Measurements from ENCODE around the gene FAM83C.
A peak's percentile ranks its signal among the peaks of the same experiment; 100 is the strongest.
"Not testable (repeated sequence)": the region's sequence is repeated elsewhere in the genome, so short reads cannot be mapped to it uniquely, and the experiment has no call there.

FAM83C gene

DNA sequence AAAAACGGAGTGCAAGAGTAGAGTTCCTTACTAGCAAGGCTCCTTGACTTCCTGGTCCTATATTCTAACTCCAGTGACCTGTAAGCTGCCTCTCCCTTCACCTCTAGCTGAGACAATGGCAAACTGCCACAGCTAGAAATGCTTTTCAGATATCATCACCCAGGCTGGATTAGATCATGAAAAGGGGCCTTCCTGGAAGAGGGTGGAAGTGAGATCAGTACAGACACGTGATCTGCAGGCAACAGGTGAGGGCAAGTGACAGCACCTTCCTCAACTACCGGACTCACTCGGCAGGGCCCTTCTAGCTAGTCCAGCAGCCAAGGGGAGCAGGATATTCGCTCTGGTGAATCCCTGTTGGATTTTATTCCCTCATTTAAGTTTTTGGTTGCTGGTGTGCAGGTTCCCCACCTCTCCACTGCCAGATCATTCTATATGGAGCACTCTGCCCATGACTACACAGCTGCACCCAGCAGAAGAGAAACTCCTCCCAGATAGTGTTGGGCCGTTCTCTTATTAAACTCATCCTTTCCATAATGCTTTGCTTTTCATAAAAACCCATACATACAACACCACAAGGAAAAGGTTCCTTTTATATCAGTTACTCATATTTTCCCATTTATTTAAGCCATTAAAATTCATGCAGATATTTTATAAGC, 26.4 kb upstream of the FAM83C start:
- no peak for DNase-seq

DNA sequence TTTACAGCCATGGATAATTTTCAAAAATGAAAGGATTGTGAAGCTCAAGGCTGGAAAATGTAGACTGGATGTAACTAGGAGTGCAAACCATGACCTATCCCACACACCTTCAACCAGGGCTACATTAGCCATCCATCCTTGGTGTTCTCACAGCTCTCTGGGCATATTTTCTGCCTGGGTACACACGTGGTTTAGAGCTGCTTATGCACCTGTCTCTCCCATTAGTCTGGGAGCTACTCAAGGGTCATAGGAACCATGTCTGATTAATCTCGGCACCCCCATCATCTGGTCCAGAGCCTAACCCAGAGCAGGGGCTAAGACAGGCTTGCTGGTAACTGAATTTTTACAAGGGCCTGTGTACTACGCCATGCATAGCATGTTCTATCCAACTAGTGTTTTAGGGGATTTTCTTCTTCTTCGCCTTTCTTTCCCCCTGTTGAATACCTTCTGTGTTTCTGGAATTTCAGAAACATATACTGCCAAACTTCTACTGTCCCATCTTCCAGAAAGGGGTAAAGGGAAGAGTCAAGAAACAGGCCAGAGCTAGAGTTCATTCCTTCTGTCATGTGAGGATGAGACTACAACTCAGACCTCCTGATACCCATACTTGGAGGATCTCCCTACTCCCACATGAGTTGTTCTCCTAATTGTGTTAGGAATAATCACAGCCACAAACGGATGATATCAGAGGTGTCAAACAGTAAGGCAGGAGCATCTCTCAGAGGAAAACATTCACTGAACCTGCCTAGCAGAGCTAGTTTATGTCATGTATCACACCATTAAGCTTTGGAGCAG, 25.4 kb upstream of the FAM83C start:
- DNase-seq: no peak

DNA sequence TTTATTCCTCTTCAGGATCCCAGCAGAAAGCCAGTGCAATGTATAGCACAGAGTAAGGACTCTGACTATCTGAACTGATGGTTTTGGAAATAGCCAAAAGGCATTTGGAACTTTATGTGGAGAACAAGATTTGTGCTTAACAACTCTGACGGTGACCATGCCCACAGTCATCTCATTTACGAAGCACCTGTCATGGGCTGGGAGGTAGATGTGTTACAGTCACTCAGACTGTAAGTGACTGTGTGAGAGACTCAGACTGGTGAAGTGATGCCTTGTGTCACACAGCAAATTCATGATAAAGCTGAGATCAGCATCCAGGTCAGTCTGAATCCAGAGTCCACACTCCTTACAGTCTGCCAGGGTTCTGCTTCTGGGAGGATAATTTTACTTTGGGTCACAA, 23.9 kb upstream of the FAM83C start:
- DNase-seq: no peak

DNA sequence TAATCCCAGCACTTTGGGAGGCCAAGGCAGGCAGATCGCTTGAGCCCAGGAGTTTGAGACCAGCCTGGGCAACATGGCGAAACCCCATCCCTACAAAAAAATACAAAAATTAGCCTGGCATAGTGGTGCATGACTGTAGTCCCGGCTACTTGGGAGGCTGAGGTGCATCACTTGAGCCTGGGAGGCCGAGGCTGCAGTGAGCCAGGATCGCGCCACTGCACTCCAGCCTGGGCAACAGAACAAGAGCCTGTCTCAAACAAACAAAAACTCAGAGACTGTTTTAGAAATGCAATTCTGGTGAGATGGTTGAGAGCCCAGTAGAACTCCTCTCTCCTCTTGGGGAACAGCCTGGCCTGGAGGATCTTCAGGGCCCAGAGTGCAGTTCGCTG, 23.4 kb upstream of the FAM83C start:
- DNase-seq: not testable (repeated sequence)

DNA sequence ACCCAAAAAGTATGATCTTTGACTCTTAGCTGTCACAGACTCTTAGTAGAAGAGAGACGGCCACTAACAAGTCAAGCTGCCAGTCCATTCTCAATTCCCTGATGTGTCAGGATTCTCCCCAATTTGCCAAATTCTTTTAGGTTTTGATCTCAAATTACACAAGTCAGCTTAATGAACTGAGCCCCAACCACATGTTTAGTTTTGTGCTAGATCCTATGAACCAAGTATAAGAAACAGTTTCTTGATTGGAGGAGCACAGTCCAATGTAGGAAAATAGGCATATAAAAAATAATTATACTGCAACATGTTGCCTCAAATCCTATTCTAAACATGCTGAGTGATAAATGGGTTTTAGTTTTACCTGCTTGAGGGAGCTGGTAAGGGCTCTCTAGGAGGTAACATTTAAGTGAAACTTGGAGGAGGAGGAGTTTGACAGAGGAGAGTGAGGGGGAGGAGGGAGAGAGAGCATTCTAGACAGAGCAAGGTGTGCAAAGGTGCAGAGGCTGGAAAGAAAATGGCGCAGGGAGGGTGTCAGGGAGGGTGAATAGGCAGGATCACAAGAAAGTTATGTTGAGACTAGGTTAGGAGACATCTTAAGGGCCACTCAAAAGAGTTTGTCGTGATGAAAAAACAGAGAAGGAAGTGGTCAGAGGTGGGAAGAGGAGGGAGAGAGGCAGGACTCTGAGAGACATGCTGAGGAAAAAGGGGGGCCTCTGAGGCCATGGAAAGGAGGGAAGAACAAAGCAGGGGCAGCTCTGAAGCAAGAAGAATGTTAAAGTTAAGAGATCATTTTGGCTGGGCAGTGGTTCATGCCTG, 22.8 kb upstream of the FAM83C start:
- DNase-seq: no peak

DNA sequence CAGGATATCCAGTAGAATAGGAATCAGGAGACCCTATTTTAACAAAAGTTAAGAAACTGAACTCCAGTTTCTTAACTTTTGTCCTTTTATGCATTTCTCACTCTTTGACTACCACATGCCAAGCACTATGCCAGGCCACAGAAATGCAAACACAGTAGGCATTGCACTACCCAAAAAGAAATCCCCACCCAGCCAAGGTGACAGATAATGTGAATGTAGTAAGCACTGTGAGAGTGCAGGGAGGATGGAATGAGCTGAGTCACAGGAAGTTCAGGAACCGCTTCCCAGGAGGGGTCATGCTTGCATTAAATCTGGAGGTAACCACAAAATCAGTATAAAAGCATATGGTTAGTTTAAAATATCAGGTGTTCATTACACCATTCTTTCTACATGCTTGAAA, 20.1 kb upstream of the FAM83C start:
- no peak for DNase-seq

DNA sequence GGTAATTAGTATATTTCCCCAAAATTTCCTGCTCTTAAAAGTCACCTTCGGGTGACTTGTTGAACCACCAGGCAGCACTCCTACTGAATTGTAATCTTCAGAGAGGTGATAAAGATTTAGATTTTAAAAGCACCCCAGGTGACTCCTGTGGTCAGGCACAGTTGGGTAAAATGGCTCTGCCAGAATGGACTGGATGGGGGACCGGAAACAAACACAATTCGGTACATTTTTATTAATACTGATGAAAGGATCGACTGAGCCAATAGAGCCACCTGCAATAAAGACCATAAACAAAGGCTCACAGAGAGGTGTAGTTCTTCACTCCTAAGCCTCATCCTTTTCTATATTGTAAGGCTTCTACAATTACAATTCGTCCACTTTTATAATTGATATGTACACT, 19.6 kb upstream of the FAM83C start:
- no peak for DNase-seq

DNA sequence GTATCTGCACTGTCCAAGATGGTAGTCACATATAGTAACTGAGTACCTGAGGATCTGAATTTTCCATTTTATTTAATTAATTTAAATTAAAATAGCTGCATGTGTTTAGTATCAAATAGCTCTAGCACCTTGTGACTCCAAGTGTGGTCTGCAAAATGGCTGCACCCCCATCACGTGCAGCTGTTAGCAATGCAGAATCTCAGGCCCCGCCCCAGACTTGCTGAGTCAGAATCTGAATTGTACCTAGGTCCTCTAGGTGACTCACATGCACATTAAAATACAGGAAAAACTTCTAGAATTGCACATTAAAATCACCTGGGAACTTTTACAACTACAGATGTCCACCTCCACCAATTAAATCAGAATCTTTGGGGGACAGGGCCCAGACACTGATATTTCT, 19.2 kb upstream of the FAM83C start:
- no peak for DNase-seq

DNA sequence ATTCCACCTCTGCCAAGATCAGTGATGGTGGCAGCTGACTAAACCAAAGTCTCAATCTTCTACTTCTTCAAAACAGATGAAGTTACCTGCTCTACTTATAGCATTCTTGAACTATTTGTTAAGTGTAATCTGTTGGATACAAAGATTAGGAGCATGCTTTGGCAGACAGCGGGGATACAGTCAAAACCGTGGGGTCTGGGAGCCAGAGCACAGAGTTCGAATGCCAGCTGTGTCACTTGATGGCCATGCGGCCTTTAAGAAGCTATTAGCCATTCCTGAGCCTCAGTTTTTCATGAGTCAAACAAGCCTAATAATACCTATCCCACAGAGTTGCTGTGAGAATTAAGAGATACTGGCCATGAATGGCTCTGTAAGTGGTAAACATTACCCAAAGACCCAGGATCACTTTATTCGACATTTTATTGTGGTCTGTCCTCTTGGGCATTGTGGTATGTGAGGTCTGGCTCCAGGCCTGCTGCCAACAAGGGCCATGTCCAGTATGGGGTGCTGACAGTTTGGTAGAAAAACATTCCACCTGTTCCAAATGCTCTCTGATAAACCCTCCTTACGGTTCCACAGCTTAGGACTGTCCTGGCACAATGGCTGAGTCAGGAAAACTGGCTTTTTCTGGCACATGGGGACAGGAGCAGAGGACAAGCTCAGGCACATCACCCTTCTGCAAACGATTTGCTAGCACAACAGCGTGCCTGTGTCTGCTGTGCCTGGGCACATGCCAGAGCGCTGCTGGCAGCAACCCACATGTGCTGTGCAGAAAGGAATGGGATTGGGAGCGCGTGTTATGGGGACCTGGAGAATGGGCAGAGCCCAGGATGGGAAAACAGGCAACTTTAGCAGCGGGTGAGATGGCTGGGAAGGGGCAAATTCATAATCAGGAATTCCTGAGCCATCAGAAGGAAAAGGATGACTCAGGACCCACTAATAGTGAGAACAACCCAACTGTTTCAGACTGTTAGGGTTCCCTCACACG, 15.7 kb upstream of the FAM83C start:
- DNase-seq: no peak

DNA sequence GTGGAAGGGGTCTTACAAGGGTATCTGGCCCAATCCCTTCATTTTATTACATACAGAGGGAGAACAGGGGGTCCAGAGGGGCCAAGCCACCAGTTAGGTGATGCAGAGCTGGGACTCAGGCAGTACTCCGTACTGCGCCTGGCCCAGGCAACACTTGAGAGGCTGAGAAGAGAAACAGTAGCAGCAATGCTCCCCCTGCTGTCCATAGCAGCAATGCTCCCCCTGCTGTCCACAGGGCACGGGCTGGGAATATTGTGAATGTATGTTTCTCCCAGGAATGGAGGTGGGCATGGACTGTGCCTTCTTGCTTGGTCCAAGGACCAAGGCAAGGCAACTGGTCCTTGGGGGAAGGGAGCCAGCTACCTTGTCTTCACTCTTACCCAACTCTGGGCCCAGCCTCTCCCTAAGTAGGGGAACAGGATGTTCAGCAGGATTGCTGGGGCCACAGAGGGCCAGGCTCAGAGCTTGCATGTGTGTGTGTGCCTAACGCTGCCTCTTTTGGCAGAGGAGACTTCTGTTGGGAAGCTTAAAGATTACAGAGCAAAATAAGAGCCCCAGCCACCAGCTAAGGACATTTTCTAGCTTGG, 14.8 kb upstream of the FAM83C start:
- peak; percentile 77 for DNase-seq

DNA sequence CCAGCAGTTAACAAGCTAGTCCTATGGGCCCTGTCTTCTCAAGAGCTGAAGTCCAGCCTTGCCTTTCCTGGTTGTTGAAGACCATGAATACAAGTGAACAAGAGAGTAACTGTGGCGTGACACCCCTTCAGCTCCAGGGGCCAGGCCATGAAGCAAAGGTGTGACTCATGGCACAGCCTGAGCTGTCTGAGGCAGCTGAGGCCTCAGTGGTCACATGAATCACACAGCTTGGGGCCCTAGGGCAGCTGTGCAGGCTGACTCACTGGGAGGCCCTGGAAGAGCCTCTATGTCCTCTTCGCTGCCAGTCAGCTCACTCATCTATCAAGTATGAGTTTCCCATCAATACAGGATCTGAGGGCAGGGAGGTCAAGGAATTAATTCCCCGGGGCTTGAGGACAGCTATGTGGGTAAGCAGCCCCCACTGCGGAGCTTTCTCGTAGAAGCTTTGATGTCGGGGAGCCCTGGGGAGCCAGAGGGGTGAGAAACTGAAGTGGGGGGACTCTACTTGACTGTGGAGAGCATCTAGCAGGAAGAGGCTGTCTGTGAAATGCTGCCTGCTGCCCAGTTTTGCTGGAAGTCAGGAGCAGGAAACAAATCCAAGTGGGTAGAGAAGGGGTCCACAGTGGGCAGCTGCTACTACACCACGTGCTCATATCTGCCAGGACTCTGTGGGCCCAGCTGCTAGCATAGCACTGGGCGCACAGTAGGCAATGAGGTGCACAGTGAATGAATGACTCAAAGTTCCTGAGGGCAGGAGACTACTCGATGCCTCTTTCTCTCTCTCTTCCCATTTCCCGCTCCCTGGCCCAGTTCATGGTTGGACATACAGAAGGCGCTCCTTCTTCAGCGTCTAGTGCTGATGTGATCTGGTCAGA, 13.7 kb upstream of the FAM83C start:
- no peak for DNase-seq

DNA sequence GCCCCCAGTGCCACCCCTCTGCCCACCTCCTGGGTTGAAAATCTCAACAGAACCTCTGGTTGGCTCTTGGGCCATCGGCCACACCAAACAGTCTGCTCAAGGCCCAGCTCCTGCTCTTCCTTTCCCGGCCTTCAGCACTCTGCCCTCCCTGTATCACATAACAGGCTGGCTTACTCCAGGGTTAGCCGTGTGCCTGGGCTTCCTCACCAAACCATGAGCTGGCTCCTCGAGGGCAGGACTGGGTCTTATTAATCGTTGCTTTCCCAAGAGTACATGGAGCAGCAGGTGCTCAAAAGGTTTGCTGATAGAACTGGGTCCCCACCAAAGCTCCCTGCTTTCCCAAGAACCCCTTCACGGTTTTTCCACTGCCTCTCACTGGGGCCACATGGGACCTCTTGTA, 12.7 kb upstream of the FAM83C start:
- DNase-seq: no peak

DNA sequence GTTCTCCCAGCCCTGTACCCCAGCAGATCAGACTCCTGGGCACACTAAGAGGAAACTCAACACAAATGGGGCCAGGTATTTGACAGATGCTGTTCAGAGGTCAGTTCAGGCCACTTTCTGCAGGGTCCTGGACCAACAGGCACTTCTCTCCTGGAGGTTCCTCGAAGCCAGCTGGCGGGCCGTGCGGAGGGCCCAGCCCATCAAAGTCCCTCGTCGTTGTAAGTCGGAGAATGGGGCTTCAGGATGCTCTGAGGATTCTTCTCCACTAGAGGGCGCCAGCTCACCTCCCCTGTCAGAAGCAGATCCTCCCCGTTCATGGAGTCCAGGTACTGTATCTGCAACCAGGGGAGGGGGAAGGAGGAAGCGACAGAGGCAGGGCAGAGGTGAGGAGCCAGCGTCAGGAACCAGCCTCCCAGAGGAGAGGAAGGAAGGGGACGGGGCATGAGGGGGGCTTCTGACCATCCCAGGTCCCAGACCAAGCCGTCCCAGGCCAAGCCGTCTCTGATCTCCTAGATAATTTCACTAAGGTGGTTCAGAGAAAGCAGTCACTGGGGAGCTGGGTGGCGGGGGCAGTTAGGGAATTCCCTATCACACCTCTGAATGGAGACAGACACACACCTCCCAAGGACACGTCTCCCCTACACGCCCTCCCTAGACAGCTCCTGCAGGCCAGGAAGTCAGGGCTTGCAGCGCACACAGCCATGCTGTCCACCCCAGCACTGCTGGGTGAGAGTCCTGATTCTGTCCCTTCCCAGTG, 11.7 kb upstream of the FAM83C start:
- DNase-seq: peak; percentile 95

DNA sequence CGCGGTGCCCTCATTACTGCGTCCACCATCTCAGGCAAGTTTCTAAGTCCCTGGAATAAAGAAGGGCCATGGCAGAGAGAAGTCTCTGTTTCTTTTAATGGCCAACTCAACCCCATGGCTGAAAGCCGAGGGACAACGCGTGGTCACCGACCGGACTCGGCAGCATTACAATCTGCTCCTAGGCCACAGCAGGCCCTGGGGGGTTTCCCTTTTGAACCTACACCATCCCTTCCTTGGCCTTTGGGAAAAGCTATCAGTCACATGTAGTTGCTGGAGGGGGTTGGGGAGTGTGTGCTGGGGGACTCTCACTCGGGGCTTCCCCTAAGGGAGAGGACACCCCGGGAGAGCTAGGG, 11.1 kb upstream of the FAM83C start:
- DNase-seq: no peak

DNA sequence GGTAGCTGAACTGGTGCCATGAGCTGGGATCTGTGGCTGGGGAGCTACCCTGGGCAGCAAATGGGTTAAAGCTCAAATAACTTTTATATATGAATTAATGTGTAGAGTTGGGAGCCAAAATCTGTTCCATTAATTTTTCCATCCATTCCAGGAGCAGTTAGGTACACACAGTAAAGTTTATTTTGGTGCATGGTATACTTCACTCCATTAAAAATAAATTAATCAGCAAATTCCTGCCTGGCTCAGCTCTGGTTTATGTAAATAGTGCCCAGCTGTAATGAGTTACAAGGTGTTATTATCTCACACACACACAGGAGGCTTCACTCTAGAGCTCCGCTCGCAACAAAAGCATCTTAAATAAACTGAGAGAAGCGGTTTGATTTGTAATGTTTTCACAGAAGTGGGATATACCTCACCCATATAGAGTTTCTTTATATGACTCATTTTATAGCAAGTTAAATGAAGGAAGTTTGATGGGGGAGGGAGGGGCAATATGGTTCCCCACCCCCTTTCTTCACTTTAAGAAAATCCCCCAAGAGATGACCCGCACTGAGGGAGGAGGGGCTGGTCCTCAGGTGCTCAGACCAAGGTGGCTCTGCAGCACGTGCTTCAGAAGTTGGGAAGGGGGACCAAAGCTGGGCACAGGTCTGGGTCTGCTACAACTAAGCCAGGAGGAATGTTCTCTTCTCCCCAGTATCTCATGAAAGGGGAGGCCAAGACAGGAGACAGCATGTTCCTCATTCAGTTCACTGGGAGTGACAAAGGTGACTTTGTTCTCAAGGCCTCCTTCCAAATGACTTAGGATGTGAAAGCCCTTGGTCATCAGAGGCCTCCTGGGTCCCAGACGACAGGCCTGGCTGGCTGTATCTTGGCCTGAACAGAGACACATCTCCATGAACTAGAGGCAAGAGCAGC, 10.5 kb upstream of the FAM83C start:
- DNase-seq: no peak

DNA sequence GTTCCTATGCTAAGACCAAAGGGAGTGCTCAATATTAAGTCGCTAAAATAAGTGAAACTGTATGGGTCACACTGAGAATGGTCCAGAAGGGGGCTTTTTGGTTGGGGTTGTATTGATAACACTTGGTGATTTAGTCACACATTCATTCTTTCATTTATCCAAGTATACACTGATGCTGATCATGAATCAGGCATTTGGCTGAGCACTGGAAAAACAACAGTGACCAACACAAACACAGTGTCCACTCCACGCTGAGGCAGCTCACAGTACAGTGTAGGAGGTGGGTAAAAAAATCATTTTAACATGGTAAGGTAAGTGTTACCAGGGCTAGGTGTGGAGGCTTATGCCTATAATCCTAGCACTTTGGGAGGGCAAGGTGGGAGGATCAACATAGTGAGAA, 9.2 kb upstream of the FAM83C start:
- no peak for DNase-seq

DNA sequence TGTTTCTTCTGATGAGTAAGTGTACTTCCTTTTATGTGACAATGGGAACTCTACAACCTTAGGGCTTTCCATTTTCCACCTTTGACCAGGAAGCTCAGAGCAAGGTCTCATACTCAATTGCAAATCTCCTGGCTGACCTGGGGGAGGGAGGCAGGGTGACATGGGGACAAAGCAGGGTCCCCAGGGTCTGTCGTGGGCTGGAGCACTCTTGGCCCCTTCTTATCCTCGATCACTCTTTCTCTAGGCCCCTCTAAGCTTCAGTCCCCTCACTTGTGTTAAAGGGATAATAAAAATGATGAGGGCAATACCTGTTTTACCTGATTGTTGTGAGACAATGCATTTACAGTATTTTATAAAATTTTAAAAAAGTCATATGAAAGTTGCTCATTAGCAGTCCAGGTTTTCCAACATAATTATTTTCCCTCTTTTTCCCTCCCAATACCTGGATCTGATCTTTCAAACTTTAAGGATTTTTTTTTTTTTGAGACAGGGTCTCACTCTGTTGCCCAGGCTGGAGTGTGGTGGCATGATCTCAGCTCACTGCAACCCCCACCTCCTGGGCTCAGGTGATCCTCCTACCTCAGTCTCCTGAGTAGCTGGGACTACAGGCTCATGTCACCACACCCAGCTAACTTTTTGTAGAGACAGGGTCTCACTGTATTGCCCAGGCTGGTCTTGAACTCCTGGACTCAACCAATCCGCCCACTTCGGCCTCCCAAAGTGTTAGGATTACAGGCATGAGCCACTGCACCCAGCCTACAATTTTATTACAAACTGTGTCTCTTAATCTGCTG, 8.4 kb upstream of the FAM83C start:
- no peak for DNase-seq

DNA sequence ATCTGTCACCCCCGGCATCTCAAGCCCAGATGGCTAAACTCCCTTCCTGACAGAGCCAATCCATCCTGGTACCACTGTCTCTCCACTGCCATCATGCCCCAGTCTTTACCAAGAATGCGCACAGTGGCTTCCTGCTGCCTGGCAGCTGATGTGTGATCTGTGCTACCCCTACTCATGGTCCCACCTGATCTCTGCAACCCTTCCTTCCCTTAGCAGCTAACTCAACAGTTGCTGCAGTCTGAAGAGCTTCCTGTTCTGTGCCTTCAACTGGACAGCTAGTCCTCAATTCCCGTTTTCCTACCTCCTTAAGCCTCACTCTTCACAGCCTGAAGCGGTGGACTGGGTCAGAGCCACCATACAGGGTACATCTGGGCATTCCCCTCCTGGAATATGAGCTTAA, 7.6 kb upstream of the FAM83C start:
- no peak for DNase-seq

DNA sequence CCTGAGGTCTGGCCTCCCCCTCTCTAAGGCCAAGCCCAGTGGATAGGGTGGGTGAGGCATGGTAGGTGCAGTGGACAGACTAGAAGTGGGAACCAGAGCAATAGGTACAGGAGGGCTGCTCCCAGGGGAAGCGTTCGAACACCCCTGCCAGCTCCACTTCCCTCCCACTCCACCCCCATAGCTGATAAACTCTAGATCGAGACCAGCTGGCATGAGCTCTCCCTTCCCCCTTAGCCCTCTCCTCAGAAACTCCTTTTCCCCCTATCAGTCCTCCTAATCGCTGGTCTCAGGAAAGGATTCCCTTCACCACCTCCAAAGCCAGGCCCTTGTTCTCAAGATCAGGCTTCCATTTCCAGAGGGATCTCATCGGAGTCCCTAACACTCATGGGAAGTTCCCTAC, 6.0 kb upstream of the FAM83C start:
- peak; percentile 43 for DNase-seq

Measured in NCI-H82 (cell line).